Neural cell (in vitro differentiated cells): ENCODE results near the gene ATP1A4.

ENCODE experiments used
- EZH2 ChIP-seq: fragments of 200-600, 300-800 bp; shearing (Covaris generic), sonication (generic); IDR thresholded peaks from 2 replicates; pipeline ENCODE4 v1.6.1; 2014; ENCODE audit warnings: antibody characterized with exemption, low read length, borderline replicate concordance, mild to moderate bottlenecking; ENCODE audit not compliant: insufficient read depth, poor library complexity, severe bottlenecking
- MXI1 ChIP-seq: fragments of 450-650 bp; conservative IDR thresholded peaks from 2 replicates; pipeline ENCODE4 v1.6.1; 2014; ENCODE audit warnings: antibody characterized with exemption, mild to moderate bottlenecking; ENCODE audit not compliant: poor library complexity, severe bottlenecking
- POLR2AphosphoS5 ChIP-seq: IDR thresholded peaks from 2 replicates; pipeline ENCODE4 v1.6.1; 2012
- SMC3 ChIP-seq: fragments of 450-650 bp; conservative IDR thresholded peaks from 2 replicates; pipeline ENCODE4 v1.6.1; 2014; ENCODE audit warnings: antibody characterized with exemption, mild to moderate bottlenecking, moderate library complexity; ENCODE audit not compliant: poor library complexity
- TAF1 ChIP-seq: IDR thresholded peaks from 2 replicates; pipeline ENCODE4 v1.6.1; 2012; ENCODE audit warnings: low read depth
- TF ChIP-seq, protein P1 (sequence below): fragments of 450-650 bp; IDR thresholded peaks from 2 replicates; pipeline ENCODE4 v1.5.1; 2014; ENCODE audit warnings: antibody characterized with exemption, mild to moderate bottlenecking, moderate library complexity; ENCODE audit not compliant: poor library complexity, severe bottlenecking

DNA sequence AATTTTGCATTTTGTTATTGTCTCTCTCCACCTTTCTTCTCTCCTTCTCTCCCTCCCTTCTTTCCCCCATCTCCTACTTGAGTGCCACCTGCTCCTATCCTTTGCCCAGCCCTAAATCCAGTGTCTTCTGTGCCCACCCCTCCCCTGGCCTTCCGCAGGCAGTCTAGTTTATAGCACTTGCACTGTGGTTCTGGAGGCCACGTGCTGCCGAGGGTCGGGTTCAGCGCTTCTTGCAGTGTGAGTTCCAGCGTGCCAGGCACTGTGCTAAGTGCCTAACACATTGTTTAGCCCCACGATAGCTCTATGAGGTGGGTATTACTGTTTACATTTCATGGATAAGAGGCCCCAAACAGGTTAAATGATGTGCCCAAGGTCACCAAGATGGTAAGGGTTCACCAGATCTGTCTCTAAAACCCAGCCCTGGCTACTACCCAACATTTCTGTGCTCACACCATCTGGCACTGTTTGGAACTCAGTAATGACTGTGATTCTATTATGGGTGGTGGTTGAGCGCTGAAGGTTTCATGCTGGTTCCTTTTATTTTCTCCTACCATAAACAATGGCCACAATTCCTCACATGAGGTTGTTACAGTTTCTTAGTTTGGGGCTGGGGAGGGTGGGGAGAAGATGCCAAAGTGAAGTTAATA is 14.1 kb upstream of the ATP1A4 start:
- TF ChIP-seq, protein P1, sequence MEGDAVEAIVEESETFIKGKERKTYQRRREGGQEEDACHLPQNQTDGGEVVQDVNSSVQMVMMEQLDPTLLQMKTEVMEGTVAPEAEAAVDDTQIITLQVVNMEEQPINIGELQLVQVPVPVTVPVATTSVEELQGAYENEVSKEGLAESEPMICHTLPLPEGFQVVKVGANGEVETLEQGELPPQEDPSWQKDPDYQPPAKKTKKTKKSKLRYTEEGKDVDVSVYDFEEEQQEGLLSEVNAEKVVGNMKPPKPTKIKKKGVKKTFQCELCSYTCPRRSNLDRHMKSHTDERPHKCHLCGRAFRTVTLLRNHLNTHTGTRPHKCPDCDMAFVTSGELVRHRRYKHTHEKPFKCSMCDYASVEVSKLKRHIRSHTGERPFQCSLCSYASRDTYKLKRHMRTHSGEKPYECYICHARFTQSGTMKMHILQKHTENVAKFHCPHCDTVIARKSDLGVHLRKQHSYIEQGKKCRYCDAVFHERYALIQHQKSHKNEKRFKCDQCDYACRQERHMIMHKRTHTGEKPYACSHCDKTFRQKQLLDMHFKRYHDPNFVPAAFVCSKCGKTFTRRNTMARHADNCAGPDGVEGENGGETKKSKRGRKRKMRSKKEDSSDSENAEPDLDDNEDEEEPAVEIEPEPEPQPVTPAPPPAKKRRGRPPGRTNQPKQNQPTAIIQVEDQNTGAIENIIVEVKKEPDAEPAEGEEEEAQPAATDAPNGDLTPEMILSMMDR, result no peak
- no peak for TF ChIP-seq MXI1
- TF ChIP-seq POLR2AphosphoS5, result no peak
- no peak for TF ChIP-seq TAF1
- no peak for TF ChIP-seq SMC3
- TF ChIP-seq EZH2, result no peak
